GM12878 (cell line): Measurements from ENCODE around the gene GRK2. TPM values are rescaled to one million over a fixed set of nuclear protein-coding genes. Genes with fewer than 3 reads are reported as not detected.

Source experiments
- ATAC-seq: fragments of 200-7000 bp; cut with Tn5 transposase; 3 replicates; pipeline ENCODE4 v1.9.1; 2020; ENCODE audit warnings: mild to moderate bottlenecking, moderate library complexity
- BruUV-seq: library from RNA; stranded (reverse); fragments of 400-500 nt; replicated peaks from 2 replicates; lab custom pipeline; 2021; lab: Mats Ljungman, UMichigan
- CTCF ChIA-PET: fragments of 300-600 bp; sonication (Branson Sonifier 250); formaldehyde crosslinking; extraction: SDS; loops from one replicate; lab custom pipeline; 2021; ENCODE audit warnings: inconsistent platforms; lab: Yijun Ruan, JAX
- POLR2A ChIA-PET: fragments of 350-600 bp; formaldehyde crosslinking; extraction: SDS; loops from one replicate; lab custom pipeline; 2021; ENCODE audit warnings: inconsistent platforms; lab: Charles Lee
- RAD21 ChIA-PET: fragments of 300-600 bp; sonication (Branson Sonifier 250); formaldehyde crosslinking; loops from one replicate; lab custom pipeline; 2023; ENCODE audit warnings: antibody characterized with exemption; ENCODE audit not compliant: unreplicated experiment; lab: Charles Lee
- SMC1A ChIA-PET: fragments of 300-600 bp; sonication (Branson Sonifier 250); formaldehyde crosslinking; loops from one replicate; lab custom pipeline; 2023; ENCODE audit not compliant: unreplicated experiment, uncharacterized antibody; lab: Charles Lee
- DNase-seq: peaks from one replicate; pipeline ENCODE4 v3.0.0-alpha.2; 2011; ENCODE audit warnings: low read depth, low spot score
- FAIRE-seq: peaks from 3 replicates; lab custom pipeline; 2011; peaks lifted over from hg19 to GRCh38; lab: Jason Lieb, UNC
- H2AFZ ChIP-seq: 2 replicates; pipeline ENCODE4 v1.6.0; 2011; ENCODE audit warnings: low read depth, low read length, control low read depth; ENCODE audit not compliant: control insufficient read depth
- H3K27ac ChIP-seq: 2 replicates; pipeline ENCODE4 v1.5.1; 2011; ENCODE audit warnings: control low read depth; ENCODE audit not compliant: control insufficient read depth, insufficient read depth
- H3K27me3 ChIP-seq, 2 experiments: replicated peaks in 1 of 2; 2 replicates each; pipeline versions ENCODE4 v1.6.0 to v1.6.1; 2011; ENCODE audit warnings: low read length in 1 of 2; ENCODE audit not compliant: control insufficient read depth in 2 of 2, insufficient read depth in 2 of 2
- H3K36me3 ChIP-seq, 2 experiments: 2 replicates each; pipeline ENCODE4 v1.5.1; 2011; ENCODE audit warnings: low read length in 1 of 2; ENCODE audit not compliant: control insufficient read depth in 2 of 2, insufficient read depth in 2 of 2
- H3K4me1 ChIP-seq: 2 replicates; pipeline ENCODE4 v1.6.1; 2011; ENCODE audit warnings: mild to moderate bottlenecking, low read length, moderate library complexity, mixed read lengths; ENCODE audit not compliant: control insufficient read depth, insufficient read depth
- H3K4me2 ChIP-seq: 2 replicates; pipeline ENCODE4 v1.6.0; 2011; ENCODE audit warnings: control low read depth; ENCODE audit not compliant: control insufficient read depth, insufficient read depth
- H3K4me3 ChIP-seq: fragments of 200-600 bp; sonication (generic); 2 replicates; pipeline ENCODE4 v1.5.1; 2016
- H3K79me2 ChIP-seq: 2 replicates; pipeline ENCODE4 v1.6.0; 2011; ENCODE audit warnings: low read length; ENCODE audit not compliant: control insufficient read depth, insufficient read depth
- H3K9ac ChIP-seq: 2 replicates; pipeline ENCODE4 v1.8.0; 2011; ENCODE audit warnings: low read length, control low read depth, mixed read lengths; ENCODE audit not compliant: control insufficient read depth, insufficient read depth
- H3K9me3 ChIP-seq: replicated peaks from 3 replicates; pipeline ENCODE4 v1.5.1; 2011; ENCODE audit warnings: mild to moderate bottlenecking, low read length; ENCODE audit not compliant: control insufficient read depth, insufficient read depth
- H4K20me1 ChIP-seq: 2 replicates; pipeline ENCODE4 v1.6.0; 2011; ENCODE audit not compliant: control insufficient read depth, insufficient read depth
- HDAC2 ChIP-seq: fragments of 200-600 bp; sonication (generic); IDR thresholded peaks from 2 replicates; pipeline ENCODE4 v1.6.1; 2017
- JUNB ChIP-seq: IDR thresholded peaks from 2 replicates; pipeline ENCODE4 v1.6.1; 2016; ENCODE audit warnings: antibody characterized with exemption, mild to moderate bottlenecking
- MTA2 ChIP-seq: fragments of 450-650 bp; IDR thresholded peaks from 2 replicates; pipeline ENCODE4 v1.6.1; 2016; ENCODE audit warnings: low read depth, mild to moderate bottlenecking, moderate library complexity
- NKRF ChIP-seq: fragments of 450-650 bp; conservative IDR thresholded peaks from 2 replicates; pipeline ENCODE4 v1.6.1; 2017; ENCODE audit warnings: mild to moderate bottlenecking, moderate library complexity
- NRF1 ChIP-seq: conservative IDR thresholded peaks from 2 replicates; pipeline ENCODE4 v1.6.1; 2011; ENCODE audit warnings: mild to moderate bottlenecking, low read depth, low read length, improper control_type of control experiment
- PKNOX1 ChIP-seq: fragments of 450-650 bp; IDR thresholded peaks from 2 replicates; pipeline ENCODE4 v1.6.1; 2016; ENCODE audit warnings: mild to moderate bottlenecking
- POLR2A ChIP-seq: IDR thresholded peaks from 2 replicates; pipeline ENCODE4 v1.6.1; 2011; ENCODE audit warnings: low read depth, mild to moderate bottlenecking, low read length
- RBBP5 ChIP-seq: fragments of 200-600 bp; sonication (generic); conservative IDR thresholded peaks from 2 replicates; pipeline ENCODE4 v1.6.1; 2016
- WGBS: methylation state at CpG from one replicate; pipeline ENCODE4 v1.1.6; 2016; ENCODE audit warnings: low lambda C conversion rate; ENCODE audit not compliant: insufficient replicate concordance, insufficient coverage; ENCODE audit errors: missing lambda C conversion rate; 5-methylcytosine and 5-hydroxymethylcytosine counted together
- in situ Hi-C: fragments of 300-500 bp; cut with MboI; formaldehyde crosslinking; loops from 9 replicates; pipeline ENCODE4 v1.14.3; 2018; ENCODE audit warnings: mixed read lengths
- intact Hi-C: fragments of 100-400 bp; cut with micrococcal nuclease; formaldehyde crosslinking; loops from one replicate; pipeline ENCODE4 v1.14.2; 2022; ENCODE audit not compliant: unreplicated experiment
- polyA plus RNA-seq, 11 experiments: library from polyadenylated mRNA; depleted of rRNA in 4 of 11; unstranded in 6 of 11; stranded (reverse) in 5 of 11; fragments of >200 nt; fragmentation: Nextera tagmentation in 4 of 11; fragmentation: Illumina TruSeq in 1 of 11; extraction: Ambion mirVana in 4 of 11; extraction: Trizol in 1 of 11; gene quantifications; 1 replicate in 1 of 11; 2 replicates in 10 of 11; pipeline versions ENCODE4 v1.2.1 to v1.2.3, GENCODE V29; 2011 to 2016; ENCODE audit warnings: inconsistent platforms in 2 of 11, missing spikeins in 2 of 11, low read depth in 1 of 11
- total RNA-seq, 4 experiments: library from RNA; depleted of rRNA in 3 of 4; stranded (reverse); fragments of >200 nt in 3 of 4; fragmentation: Illumina TruSeq in 1 of 4; extraction: Trizol in 1 of 4; gene quantifications; 2 replicates each; pipeline versions ENCODE4 v1.2.1 to v1.2.3, GENCODE V29; 2013 to 2021
- TF ChIP-seq, protein P1 (sequence below): fragments of 450-650 bp; IDR thresholded peaks from 2 replicates; pipeline ENCODE4 v1.6.1; 2017; ENCODE audit warnings: antibody characterized with exemption, mild to moderate bottlenecking, moderate library complexity

Gene GRK2
- total and polyA plus RNA-seq, 10 of the 15 experiments (the other 5 are each of a cell fraction or from before 2014, with no cell fraction given) = 1.0 to 160 (median 66.1) TPM

DNA sequence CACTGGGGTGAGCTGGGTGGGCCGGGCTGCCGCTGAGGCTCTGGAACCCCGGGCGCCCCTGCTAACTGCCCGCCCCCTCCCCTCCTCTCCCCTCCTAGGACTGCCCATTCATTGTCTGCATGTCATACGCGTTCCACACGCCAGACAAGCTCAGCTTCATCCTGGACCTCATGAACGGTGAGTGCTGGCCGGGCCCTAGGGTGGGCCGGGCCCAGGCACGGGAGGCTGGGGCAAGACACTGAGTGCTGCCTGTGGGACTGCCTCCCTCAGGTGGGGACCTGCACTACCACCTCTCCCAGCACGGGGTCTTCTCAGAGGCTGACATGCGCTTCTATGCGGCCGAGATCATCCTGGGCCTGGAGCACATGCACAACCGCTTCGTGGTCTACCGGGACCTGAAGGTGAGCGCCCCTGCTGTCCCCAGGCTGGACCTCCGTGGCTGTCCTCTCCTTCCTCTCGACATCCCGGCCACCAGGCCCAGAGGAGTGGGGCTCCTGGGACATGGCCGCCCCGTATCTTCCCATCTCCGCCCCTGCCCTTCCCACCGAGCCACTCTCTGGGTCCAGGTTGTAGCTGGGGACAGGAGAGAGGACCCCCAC is 15.4 kb downstream of the GRK2 start:
- POLR2A ChIA-PET = no interaction called here
- Histone ChIP-seq H3K9ac (no peak overlapping the region), H3K27ac (no peak overlapping the region)
- intact Hi-C loops = no loop called here
- DNase-seq = no peak
- TF ChIP-seq HDAC2 (no peak), POLR2A (0 out of 2 replicates have a peak, but pooled peaks have one; percentile 15)
- TF ChIP-seq, all 136 proteins: peak for 1
- Histone ChIP-seq H4K20me1 (no peaks in the 10 kb centered on the region), H3K4me1 (peaks cover 17% of the 10 kb centered on the region), H3K36me3 (peaks cover 23 to 75% of the 10 kb centered on the region in 2 experiments), H3K79me2 (peaks cover 24% of the 10 kb centered on the region), H3K9me3 (no peaks in the 10 kb centered on the region), H2AFZ (no peak overlapping the region), H3K4me2 (no peak overlapping the region), H3K4me3 (no peak overlapping the region), H3K27me3 (no peaks in the 10 kb centered on the region)
- SMC1A ChIA-PET = no interaction called here
- no TSS peak for BruUV-seq
- FAIRE-seq (no peak), ATAC-seq (no peak)
- CTCF ChIA-PET = no interaction called here
- in situ Hi-C loops = no loop called here
- RAD21 ChIA-PET = no interaction called here
- 94% methylated on average over 24 of the region's 27 CpGs for WGBS

DNA sequence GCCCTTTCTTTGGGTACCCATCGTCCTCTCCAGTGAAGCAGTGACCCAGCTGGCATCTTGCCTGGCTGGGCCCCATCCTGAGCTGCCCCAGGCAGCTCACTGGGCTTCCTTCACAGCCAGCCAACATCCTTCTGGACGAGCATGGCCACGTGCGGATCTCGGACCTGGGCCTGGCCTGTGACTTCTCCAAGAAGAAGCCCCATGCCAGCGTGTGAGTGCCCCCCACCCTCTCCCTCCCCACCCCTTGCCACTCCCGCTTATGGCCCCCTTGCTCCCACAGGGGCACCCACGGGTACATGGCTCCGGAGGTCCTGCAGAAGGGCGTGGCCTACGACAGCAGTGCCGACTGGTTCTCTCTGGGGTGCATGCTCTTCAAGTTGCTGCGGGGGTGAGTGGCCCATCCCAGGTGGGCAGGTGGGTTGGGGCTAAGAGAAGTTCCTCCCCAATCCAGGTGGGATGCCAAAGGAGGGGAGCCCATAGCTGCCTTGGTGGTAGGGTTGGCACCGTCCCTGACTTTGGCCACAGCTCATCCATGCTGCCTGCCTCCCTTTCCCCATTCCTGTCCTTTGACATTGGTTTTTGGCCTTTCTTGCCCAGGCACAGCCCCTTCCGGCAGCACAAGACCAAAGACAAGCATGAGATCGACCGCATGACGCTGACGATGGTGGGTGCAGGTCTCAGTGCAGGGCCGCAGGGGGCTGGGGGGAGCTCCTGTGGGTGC is 16.0 kb downstream of the GRK2 start:
- H4K20me1 ChIP-seq = no peaks in the 10 kb centered on the region
- 93% methylated on average over 19 of the region's 20 CpGs for WGBS
- ChIA-PET POLR2A (interaction anchor here (1.0 kb wide), 1 partner anchor 154 kb away, joined by 4 read pairs; no protein-coding TSS in a partner anchor), SMC1A (no interaction called here), CTCF (no interaction called here), RAD21 (no interaction called here)
- no peak overlapping the region for H2AFZ ChIP-seq
- H3K4me1 ChIP-seq = peaks cover 17% of the 10 kb centered on the region
- H3K9ac ChIP-seq = no peak overlapping the region
- no peak overlapping the region for H3K4me3 ChIP-seq
- H3K27me3 ChIP-seq = no peaks in the 10 kb centered on the region
- no peak overlapping the region for H3K4me2 ChIP-seq
- no peaks in the 10 kb centered on the region for H3K9me3 ChIP-seq
- no peak for DNase-seq
- ATAC-seq = no peak
- no peak overlapping the region for H3K27ac ChIP-seq
- in situ Hi-C loops = no loop called here
- BruUV-seq = no TSS peak
- peaks cover 17% of the 10 kb centered on the region for H3K79me2 ChIP-seq
- intact Hi-C loops = no loop called here
- no peak for FAIRE-seq
- H3K36me3 ChIP-seq = peaks cover 26 to 79% of the 10 kb centered on the region in 2 experiments
- TF ChIP-seq POLR2A (no peak; the same call in 1 of the 2 replicates), MTA2 (no peak), NKRF (no peak), NRF1 (no peak), RBBP5 (no peak), JUNB (no peak), PKNOX1 (no peak)
- TF ChIP-seq, protein P1, sequence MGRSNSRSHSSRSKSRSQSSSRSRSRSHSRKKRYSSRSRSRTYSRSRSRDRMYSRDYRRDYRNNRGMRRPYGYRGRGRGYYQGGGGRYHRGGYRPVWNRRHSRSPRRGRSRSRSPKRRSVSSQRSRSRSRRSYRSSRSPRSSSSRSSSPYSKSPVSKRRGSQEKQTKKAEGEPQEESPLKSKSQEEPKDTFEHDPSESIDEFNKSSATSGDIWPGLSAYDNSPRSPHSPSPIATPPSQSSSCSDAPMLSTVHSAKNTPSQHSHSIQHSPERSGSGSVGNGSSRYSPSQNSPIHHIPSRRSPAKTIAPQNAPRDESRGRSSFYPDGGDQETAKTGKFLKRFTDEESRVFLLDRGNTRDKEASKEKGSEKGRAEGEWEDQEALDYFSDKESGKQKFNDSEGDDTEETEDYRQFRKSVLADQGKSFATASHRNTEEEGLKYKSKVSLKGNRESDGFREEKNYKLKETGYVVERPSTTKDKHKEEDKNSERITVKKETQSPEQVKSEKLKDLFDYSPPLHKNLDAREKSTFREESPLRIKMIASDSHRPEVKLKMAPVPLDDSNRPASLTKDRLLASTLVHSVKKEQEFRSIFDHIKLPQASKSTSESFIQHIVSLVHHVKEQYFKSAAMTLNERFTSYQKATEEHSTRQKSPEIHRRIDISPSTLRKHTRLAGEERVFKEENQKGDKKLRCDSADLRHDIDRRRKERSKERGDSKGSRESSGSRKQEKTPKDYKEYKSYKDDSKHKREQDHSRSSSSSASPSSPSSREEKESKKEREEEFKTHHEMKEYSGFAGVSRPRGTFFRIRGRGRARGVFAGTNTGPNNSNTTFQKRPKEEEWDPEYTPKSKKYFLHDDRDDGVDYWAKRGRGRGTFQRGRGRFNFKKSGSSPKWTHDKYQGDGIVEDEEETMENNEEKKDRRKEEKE = no peak
